H9 (cell line): Measurements from ENCODE around the gene ELMOD1. TPM values are rescaled to one million over a fixed set of nuclear protein-coding genes. Genes with fewer than 3 reads are reported as not detected.

Source experiments
- DNase-seq: peaks from one replicate; pipeline ENCODE4 v3.0.0-alpha.2; 2017
- H2AFZ ChIP-seq: one replicate; pipeline ENCODE4 v1.6.1; 2013; ENCODE audit warnings: mild to moderate bottlenecking, low read length, control low read depth, moderate library complexity
- H2AK5ac ChIP-seq: 2 replicates; pipeline ENCODE4 v1.6.1; 2013; ENCODE audit warnings: low read length, control low read depth, mixed read lengths; ENCODE audit not compliant: insufficient read length
- H2BK120ac ChIP-seq: one replicate; pipeline ENCODE4 v1.6.1; 2013; ENCODE audit warnings: low read depth, mild to moderate bottlenecking, low read length, control low read depth, inconsistent platforms; ENCODE audit not compliant: poor library complexity, severe bottlenecking
- H2BK12ac ChIP-seq: 2 replicates; pipeline ENCODE4 v1.6.1; 2013; ENCODE audit warnings: low read length, control low read depth, mixed read lengths, low read depth; ENCODE audit not compliant: insufficient read length
- H2BK15ac ChIP-seq: 2 replicates; pipeline ENCODE4 v1.6.1; 2013; ENCODE audit warnings: low read depth, low read length, control low read depth
- H2BK20ac ChIP-seq: one replicate; pipeline ENCODE4 v1.6.1; 2013; ENCODE audit warnings: low read depth, mild to moderate bottlenecking, low read length, control low read depth, inconsistent platforms; ENCODE audit not compliant: poor library complexity, severe bottlenecking
- H2BK5ac ChIP-seq: 2 replicates; pipeline ENCODE4 v1.6.1; 2013; ENCODE audit warnings: low read length, control low read depth, mixed read lengths; ENCODE audit not compliant: insufficient read length
- H3K14ac ChIP-seq: 2 replicates; pipeline ENCODE4 v1.6.1; 2013; ENCODE audit warnings: low read length, control low read depth; ENCODE audit not compliant: insufficient read depth
- H3K18ac ChIP-seq: 2 replicates; pipeline ENCODE4 v1.6.1; 2013; ENCODE audit warnings: low read depth, mild to moderate bottlenecking, mixed read lengths, low read length, control low read depth; ENCODE audit not compliant: insufficient read length
- H3K23ac ChIP-seq: 2 replicates; pipeline ENCODE4 v1.6.1; 2013; ENCODE audit warnings: low read length, control low read depth, mixed read lengths, low read depth; ENCODE audit not compliant: insufficient read length
- H3K23me2 ChIP-seq: 2 replicates; pipeline ENCODE4 v1.6.1; 2013; ENCODE audit warnings: low read depth, mild to moderate bottlenecking, mixed read lengths, low read length, control low read depth; ENCODE audit not compliant: insufficient read length, poor library complexity, severe bottlenecking
- H3K27ac ChIP-seq: 2 replicates; pipeline ENCODE4 v1.5.1; 2013; ENCODE audit warnings: low read length, control low read depth, mixed read lengths, low read depth; ENCODE audit not compliant: insufficient read length
- H3K27me3 ChIP-seq: 2 replicates; pipeline ENCODE4 v1.6.1; 2013; ENCODE audit warnings: low read length, control low read depth, inconsistent platforms; ENCODE audit not compliant: insufficient read depth
- H3K4ac ChIP-seq: 2 replicates; pipeline ENCODE4 v1.6.1; 2013; ENCODE audit warnings: low read depth, mild to moderate bottlenecking, control low read depth, inconsistent platforms, low read length, moderate library complexity
- H3K4me1 ChIP-seq: 2 replicates; pipeline ENCODE4 v1.6.1; 2013; ENCODE audit warnings: low read length, control low read depth, inconsistent platforms; ENCODE audit not compliant: insufficient read depth
- H3K4me2 ChIP-seq: 2 replicates; pipeline ENCODE4 v1.6.1; 2013; ENCODE audit warnings: low read length, control low read depth, mixed read lengths; ENCODE audit not compliant: insufficient read length, insufficient read depth
- H3K56ac ChIP-seq: 2 replicates; pipeline ENCODE4 v1.6.1; 2013; ENCODE audit warnings: low read depth, mild to moderate bottlenecking, mixed read lengths, low read length, control low read depth; ENCODE audit not compliant: insufficient read length
- H3K79me1 ChIP-seq: 2 replicates; pipeline ENCODE4 v1.6.1; 2013; ENCODE audit warnings: low read depth, mild to moderate bottlenecking, moderate library complexity, low read length, control low read depth, inconsistent platforms; ENCODE audit not compliant: insufficient read depth, poor library complexity, severe bottlenecking
- H3K79me2 ChIP-seq: 2 replicates; pipeline ENCODE4 v1.6.1; 2013; ENCODE audit warnings: low read length, control low read depth, inconsistent platforms; ENCODE audit not compliant: insufficient read depth
- H3K9ac ChIP-seq: 2 replicates; pipeline ENCODE4 v1.6.1; 2013; ENCODE audit warnings: low read length, control low read depth, mixed read lengths; ENCODE audit not compliant: insufficient read length; ENCODE audit errors: extremely low read depth
- H3K9me3 ChIP-seq: one replicate; pipeline ENCODE4 v1.6.1; 2013; ENCODE audit warnings: low read depth, low read length, inconsistent platforms; ENCODE audit not compliant: control insufficient read depth
- H3T11ph ChIP-seq: one replicate; pipeline ENCODE4 v1.6.1; 2013; ENCODE audit warnings: mild to moderate bottlenecking, low read length, control low read depth, inconsistent platforms
- H4K20me1 ChIP-seq: one replicate; pipeline ENCODE4 v1.6.1; 2013; ENCODE audit not compliant: control insufficient read depth, insufficient read length, insufficient read depth
- H4K5ac ChIP-seq: 2 replicates; pipeline ENCODE4 v1.6.1; 2013; ENCODE audit warnings: low read depth, mild to moderate bottlenecking, mixed read lengths, low read length, control low read depth; ENCODE audit not compliant: insufficient read length
- H4K8ac ChIP-seq: replicated peaks from 2 replicates; pipeline ENCODE4 v1.6.1; 2013; ENCODE audit warnings: low read length, control low read depth, mixed read lengths, low read depth; ENCODE audit not compliant: insufficient read length
- H4K91ac ChIP-seq: 2 replicates; pipeline ENCODE4 v1.6.1; 2013; ENCODE audit warnings: low read depth, mild to moderate bottlenecking, moderate library complexity, mixed read lengths, low read length, control low read depth; ENCODE audit not compliant: insufficient read length
- H3K27ac Mint-ChIP-seq, 3 experiments: 2 replicates in 2 of 3; 3 replicates in 1 of 3; pipeline ENCODE4 v1.8.0; 2020 to 2021; ENCODE audit warnings: mixed read lengths in 3 of 3, mild to moderate bottlenecking in 1 of 3, moderate library complexity in 1 of 3
- H3K27me3 Mint-ChIP-seq: 2 replicates; pipeline ENCODE4 v1.8.0; 2021; ENCODE audit warnings: low read depth, mild to moderate bottlenecking, moderate library complexity, mixed read lengths
- H3K36me3 Mint-ChIP-seq, 3 experiments: 2 replicates in 2 of 3; 3 replicates in 1 of 3; pipeline ENCODE4 v1.8.0; 2020 to 2021; ENCODE audit warnings: low read depth in 3 of 3, mixed read lengths in 3 of 3; ENCODE audit not compliant: insufficient read depth in 1 of 3
- H3K4me1 Mint-ChIP-seq, 2 experiments: 2 replicates each; pipeline ENCODE4 v1.8.0; 2020; ENCODE audit warnings: mixed read lengths in 2 of 2
- H3K4me3 Mint-ChIP-seq, 2 experiments: 2 replicates in 1 of 2; 3 replicates in 1 of 2; pipeline ENCODE4 v1.8.0; 2020 to 2021; ENCODE audit warnings: mild to moderate bottlenecking in 2 of 2, mixed read lengths in 2 of 2, moderate library complexity in 1 of 2
- H3K9me3 Mint-ChIP-seq, 2 experiments: 2 replicates in 1 of 2; 3 replicates in 1 of 2; pipeline ENCODE4 v1.8.0; 2020; ENCODE audit warnings: mild to moderate bottlenecking in 2 of 2, mixed read lengths in 2 of 2, moderate library complexity in 1 of 2
- WGBS: extraction: QIAGEN DNeasy Blood & Tissue Kit; methylation state at CpG from one replicate; pipeline ENCODE4 v1.1.7; 2013; ENCODE audit warnings: missing lambda C conversion rate, low lambda C conversion rate, mixed read lengths; ENCODE audit not compliant: insufficient read length; ENCODE audit errors: extremely low coverage; 5-methylcytosine and 5-hydroxymethylcytosine counted together
- total RNA-seq: library from RNA; stranded (reverse); gene quantifications from 2 replicates; pipeline ENCODE4 v1.2.1, GENCODE V29; 2021
- TF ChIP-seq, protein P1 (sequence below): fragments of 200-600 bp; sonication (generic); conservative IDR thresholded peaks from 3 replicates; pipeline ENCODE4 v1.8.0; 2021; ENCODE audit warnings: antibody characterized with exemption, mild to moderate bottlenecking

ELMOD1 gene
- total RNA-seq, 1 experiment from 2014 or later, result 0.61 TPM

DNA sequence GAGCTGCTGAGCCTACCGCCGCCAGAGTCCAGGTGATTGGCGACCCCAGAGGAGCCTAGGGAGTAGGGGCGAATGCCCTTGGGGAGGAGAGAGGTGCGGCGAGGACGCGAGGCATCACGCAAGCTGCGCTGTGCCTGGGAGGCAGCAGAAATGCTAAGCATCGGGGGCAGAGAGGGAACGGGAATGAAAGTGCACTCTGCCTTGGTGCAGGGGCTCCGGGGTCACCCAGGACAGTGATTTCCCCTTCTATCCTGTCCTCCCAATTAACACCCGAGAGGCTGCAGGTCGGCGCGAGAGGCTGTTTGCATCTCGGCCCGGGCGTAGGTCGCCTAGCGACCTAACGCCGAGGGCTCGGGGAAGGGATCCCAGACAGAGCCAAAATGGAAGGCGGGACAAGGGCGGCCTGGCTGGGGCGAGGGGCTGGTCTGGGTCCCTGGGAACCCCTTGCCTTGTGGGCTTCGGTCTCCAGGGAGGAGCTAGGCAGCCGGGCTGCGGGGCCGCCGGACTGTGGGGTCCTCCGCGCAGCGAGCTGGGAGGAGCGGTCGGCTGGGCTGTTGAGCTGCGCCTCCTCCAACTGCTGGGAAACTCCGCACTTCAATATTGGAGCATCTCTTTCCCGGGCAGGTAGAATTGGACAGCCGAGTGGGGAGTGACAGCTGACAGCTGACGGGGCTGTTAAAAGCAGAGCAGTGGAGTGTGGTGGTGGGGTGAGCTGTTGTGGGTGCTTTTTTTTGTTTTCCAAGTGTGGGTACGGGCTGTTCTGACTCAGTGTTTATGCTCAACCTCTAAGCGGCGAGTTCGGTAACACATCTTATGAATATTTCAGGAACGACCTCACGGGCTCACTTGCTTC is 657 bp downstream of the ELMOD1 start:
- H3K27me3 Mint-ChIP-seq, result peaks cover 87% of the 10 kb centered on the region
- no peak overlapping the region for H2BK20ac ChIP-seq
- no peaks in the 10 kb centered on the region for H3K79me1 ChIP-seq
- no peak overlapping the region for H3K56ac ChIP-seq
- H3K79me2 ChIP-seq, result no peaks in the 10 kb centered on the region
- H2AFZ ChIP-seq, result no peak overlapping the region
- H3K4me3 Mint-ChIP-seq, result peak overlapping the region; percentile 65 to 90
- peaks cover 32% of the 10 kb centered on the region for H3K27me3 ChIP-seq
- no peak overlapping the region for H4K91ac ChIP-seq
- H2BK15ac ChIP-seq, result no peak overlapping the region
- no peaks in the 10 kb centered on the region for H3K9me3 Mint-ChIP-seq
- peak; percentile 45 for DNase-seq
- H3K27ac Mint-ChIP-seq, result no peak overlapping the region
- H3T11ph ChIP-seq, result no peak overlapping the region
- H2BK120ac ChIP-seq, result no peak overlapping the region
- peaks cover 7% of the 10 kb centered on the region; the same call in 1 of the 2 replicates for H3K4me1 ChIP-seq
- WGBS, result no CpG with 5 or more reads among the region's 49 CpGs
- H2AK5ac ChIP-seq, result no peak overlapping the region
- no peaks in the 10 kb centered on the region for H3K9me3 ChIP-seq
- H4K8ac ChIP-seq, result no peak overlapping the region
- H3K4ac ChIP-seq, result no peak overlapping the region
- peaks cover 28 to 36% of the 10 kb centered on the region in 2 experiments for H3K4me1 Mint-ChIP-seq
- peaks cover 21% of the 10 kb centered on the region for H3K23me2 ChIP-seq
- no peak overlapping the region for H3K18ac ChIP-seq
- H3K9ac ChIP-seq, result no peak overlapping the region
- H4K5ac ChIP-seq, result no peak overlapping the region
- H3K14ac ChIP-seq, result no peak overlapping the region
- H3K36me3 Mint-ChIP-seq, result no peaks in the 10 kb centered on the region
- H3K27ac ChIP-seq, result no peak overlapping the region
- no peak overlapping the region for H3K23ac ChIP-seq
- TF ChIP-seq, protein P1, sequence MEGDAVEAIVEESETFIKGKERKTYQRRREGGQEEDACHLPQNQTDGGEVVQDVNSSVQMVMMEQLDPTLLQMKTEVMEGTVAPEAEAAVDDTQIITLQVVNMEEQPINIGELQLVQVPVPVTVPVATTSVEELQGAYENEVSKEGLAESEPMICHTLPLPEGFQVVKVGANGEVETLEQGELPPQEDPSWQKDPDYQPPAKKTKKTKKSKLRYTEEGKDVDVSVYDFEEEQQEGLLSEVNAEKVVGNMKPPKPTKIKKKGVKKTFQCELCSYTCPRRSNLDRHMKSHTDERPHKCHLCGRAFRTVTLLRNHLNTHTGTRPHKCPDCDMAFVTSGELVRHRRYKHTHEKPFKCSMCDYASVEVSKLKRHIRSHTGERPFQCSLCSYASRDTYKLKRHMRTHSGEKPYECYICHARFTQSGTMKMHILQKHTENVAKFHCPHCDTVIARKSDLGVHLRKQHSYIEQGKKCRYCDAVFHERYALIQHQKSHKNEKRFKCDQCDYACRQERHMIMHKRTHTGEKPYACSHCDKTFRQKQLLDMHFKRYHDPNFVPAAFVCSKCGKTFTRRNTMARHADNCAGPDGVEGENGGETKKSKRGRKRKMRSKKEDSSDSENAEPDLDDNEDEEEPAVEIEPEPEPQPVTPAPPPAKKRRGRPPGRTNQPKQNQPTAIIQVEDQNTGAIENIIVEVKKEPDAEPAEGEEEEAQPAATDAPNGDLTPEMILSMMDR, result no peak
- H3K4me2 ChIP-seq, result peak overlapping the region; percentile 73
- H4K20me1 ChIP-seq, result no peaks in the 10 kb centered on the region
- H2BK5ac ChIP-seq, result no peak overlapping the region
- no peak overlapping the region for H2BK12ac ChIP-seq
